HG02938 (cell line): ENCODE data around the gene SLC35D1.
A peak's percentile ranks its signal among the peaks of the same experiment; 100 is the strongest.
"Not testable (repeated sequence)": the region's sequence is repeated elsewhere in the genome, so short reads cannot be mapped to it uniquely, and the experiment has no call there.

ENCODE experiments used
- ATAC-seq: cut with Tn5 transposase; IDR thresholded peaks from one replicate; pipeline ENCODE4 v1.9.1; 2021; ENCODE audit warnings: mild to moderate bottlenecking, moderate library complexity; ENCODE audit not compliant: unreplicated experiment

SLC35D1 gene

GRCh38 chr1:67053785-67054772, at the start of gene SLC35D1:
TSS of gene SLC35D1 (minus strand) at chr1:67054148. CDS start at chr1:67054013, 135 bp downstream.
- ATAC-seq: peak; percentile 73

- no peak for ATAC-seq
Observed at GRCh38 chr1:67103548-67103947, 49.6 kb upstream of the SLC35D1 start.

DNA sequence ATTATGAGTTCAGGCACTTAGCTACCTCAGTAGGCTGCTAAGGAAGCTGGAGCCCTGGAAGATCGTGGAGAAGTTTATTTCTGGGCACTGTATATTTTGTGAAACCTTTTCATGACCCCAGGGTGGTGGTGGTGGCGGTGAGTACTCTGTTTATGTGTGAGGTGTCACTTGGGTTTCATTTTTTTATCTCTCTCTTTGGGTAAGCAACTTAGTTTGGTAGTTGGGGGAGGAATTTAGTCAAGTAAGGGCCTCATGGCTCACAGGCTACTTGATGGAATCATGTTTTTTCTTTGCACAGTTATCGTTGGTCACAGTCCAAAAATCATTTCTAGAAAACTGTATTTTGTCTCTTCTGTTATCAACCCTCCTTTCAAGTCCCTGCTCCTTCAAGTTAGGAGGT, 46.9 kb upstream of the SLC35D1 start:
- ATAC-seq: no peak

DNA sequence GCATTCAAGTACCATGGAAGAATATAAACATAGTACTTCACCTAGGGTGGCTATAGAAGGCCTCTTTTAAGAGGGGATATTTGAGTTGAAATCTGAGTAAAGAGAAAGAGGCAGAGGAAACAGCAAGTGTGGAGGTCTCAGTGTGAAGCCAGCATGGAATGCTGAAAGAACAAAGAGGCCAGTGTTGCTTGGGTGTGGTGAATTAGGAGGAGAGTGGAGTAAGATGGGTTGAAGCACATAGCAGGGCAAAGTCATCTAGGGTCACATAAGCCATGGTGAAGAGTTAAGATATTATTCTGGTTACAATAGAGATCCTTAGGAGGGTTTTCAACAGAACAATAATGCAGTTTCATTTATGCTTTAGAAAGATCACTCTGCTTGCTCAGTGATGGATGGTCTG, 43.4 kb upstream of the SLC35D1 start:
- no peak for ATAC-seq

DNA sequence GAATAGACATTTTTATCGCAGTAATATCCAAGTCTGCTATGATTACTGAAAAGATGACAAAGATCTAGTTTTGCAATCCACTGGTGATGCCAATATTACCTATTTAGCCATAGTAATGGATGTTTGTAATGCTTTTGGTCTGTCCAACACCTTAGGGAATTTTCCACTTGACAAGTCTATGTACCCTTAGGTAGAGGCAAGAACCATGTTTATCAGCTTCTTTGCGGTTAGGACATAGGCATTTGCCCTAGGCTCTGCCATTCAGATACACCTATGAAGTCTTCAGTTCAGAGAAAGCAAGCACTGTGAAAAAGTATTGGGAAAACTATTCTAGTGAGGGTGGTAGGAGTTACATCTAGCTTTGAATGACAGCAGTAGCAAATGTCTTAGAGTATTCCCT, 40.2 kb upstream of the SLC35D1 start:
- ATAC-seq: no peak

- ATAC-seq: no peak
Observed at GRCh38 chr1:67089685-67090208, 35.8 kb upstream of the SLC35D1 start.

GRCh38 chr1:67088440-67088839, 34.5 kb upstream of the SLC35D1 start:
- ATAC-seq: no peak

GRCh38 chr1:67085326-67085725, 31.4 kb upstream of the SLC35D1 start:
- ATAC-seq: no peak

DNA sequence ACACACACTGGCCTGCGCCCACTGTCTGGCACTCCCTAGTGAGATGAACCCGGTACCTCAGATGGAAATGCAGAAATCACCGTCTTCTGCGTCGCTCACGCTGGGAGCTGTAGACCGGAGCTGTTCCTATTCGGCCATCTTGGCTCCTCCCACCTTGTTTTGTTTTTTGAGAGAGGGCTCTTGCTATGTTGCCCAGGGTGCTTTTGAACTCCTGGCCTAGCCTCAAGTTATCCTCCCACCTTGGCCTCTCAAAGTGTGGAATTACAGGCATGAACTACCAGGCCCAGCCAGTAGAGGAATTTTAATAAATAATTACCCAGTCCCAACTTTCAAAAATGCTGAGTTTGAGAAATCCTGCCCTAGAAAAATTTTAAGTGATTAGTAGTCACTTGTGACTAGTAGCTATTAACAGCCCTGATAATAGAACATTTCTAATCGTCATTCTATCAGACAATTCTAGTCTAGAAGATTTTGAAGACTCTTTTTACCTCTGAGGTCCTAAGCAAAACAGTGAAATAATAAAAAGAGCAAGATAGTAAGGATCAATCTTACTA, 30.9 kb upstream of the SLC35D1 start:
- no peak for ATAC-seq

DNA sequence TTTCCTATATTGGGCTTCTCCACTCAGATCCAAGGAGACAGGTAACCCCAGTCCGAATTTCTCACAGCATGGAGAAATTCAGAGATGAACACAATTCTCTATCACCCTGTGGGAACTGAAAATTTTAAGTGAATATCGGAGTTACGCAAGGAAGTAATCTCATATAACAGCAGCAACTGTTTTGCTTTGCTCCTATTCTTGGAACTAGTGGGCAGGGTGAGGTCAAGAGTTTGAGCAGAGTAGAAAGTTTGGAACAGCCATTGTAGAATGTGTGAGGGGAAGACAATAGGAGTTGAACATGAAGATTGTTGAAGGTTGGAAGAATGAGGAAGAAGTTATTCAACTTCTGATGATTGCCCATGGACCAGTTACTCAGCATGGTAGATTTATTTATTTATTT, 24.3 kb upstream of the SLC35D1 start:
- ATAC-seq: no peak

GRCh38 chr1:67077593-67077992, 23.6 kb upstream of the SLC35D1 start:
- ATAC-seq: no peak

- no peak for ATAC-seq
Observed at GRCh38 chr1:67072749-67073148, 18.8 kb upstream of the SLC35D1 start.

DNA sequence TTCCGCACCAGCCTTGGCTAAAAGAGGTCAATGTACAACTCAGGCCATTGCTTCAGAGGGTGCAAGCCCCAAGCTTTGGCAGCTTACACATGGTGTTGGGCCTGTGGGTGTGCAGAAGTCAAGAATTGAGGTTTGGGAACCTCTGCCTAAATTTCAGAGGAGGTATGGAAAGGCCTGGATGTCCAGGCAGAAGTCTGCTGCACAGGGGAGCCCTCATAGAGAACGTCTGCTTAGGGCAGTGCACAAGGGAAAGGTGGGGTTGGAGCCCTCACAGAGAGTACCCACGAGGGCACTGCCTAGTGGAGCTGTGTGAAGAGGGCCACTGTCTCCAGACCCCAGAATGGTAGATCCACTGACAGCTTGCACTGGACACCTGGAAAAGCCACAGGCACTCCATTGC, 13.7 kb upstream of the SLC35D1 start:
- ATAC-seq: not testable (repeated sequence)

DNA sequence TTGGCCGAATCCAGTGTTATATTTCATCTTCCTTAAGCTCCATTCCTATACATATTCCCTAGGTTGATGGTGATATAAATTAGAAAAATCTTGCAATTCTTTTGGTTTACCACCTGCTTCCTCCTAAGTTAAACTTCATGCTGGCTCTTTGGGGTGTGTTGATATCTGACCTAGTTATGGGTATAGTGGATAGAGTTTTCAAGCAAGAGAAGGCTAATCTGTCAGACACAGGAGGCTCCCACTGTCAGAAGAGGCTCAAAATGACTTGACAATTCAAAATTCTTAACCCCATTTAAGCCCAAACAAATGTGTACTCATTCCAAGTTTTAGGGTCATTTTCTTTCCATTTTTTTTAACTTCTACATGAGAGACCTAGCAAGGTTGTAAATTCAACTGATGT, 8.5 kb upstream of the SLC35D1 start:
- no peak for ATAC-seq

- no peak for ATAC-seq
Observed at GRCh38 chr1:67061266-67061665, 7.3 kb upstream of the SLC35D1 start.

- no peak for ATAC-seq
Observed at GRCh38 chr1:67060811-67061218, 6.9 kb upstream of the SLC35D1 start.

DNA sequence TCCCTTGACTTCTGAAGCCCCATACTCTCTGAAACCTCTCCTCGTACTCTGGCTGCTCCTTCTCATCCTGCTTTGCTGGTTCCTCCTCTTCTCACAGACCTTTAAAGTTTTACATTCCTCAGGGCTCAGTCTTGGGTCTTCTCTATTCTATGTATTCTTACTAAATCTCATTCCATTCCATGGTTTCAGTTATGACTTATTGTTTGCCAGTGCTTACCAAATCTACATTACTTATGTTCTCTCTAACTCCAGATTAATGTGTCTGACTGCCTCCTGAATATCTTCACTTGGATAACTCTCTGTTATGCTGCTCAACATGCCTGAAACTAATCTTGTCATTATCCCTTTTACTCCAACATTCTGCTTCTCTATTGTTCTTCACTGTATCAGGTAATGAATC, 5.4 kb upstream of the SLC35D1 start:
- no peak for ATAC-seq

DNA sequence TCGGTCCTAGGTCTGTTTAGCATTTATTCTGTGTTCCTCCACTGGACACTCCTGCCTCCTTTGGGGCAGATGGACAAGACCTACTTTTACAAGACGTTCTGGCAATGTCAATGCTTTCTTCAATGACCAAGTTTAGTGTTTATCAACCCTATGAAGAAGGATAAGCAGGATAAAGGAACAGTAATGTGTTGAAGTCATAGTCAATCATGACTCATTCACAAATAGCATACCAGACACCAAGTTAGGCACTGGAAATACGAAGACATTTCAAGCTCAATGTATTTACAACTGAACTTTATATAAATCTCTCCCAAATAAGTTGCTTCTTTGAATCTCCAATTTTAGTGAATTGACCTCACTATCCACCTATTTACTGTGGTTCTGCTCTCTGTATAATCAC, 4.8 kb upstream of the SLC35D1 start:
- ATAC-seq: no peak

DNA sequence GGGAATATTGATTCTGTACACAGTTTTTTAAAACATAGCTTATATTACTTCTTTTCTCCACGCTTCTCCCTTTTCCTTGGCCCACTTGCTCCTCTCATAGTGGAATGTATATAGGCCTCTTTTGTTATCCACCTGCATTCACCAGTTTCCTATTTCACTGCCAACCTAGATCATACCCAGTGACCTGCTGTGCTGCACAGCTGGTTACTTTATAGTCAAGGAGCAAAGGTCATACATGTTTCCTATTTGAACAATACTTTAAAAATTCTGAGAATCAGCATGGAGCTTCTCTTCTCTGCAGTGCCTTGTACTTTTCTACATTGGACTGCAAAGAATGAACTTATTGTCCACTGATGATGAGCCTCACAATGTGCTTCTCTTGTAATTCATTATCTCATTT, 4.3 kb upstream of the SLC35D1 start:
- no peak for ATAC-seq

DNA sequence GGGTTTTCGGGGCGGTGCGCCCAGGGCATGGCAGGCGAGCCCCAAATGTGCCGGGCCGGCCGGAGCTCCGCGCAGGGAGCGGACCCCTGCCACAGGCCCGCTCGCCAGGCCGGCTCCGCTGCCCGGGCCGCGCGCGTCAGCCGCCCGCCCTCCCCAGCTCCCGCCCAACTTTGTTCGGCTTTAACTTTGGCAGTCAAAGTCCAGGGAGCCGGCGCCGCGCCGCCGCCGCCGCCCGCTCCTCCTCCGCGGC, 488 bp downstream of the SLC35D1 start:
- ATAC-seq: peak; percentile 34

GRCh38 chr1:67052741-67053534, 1.0 kb downstream of the SLC35D1 start:
- ATAC-seq: peak; percentile 5

DNA sequence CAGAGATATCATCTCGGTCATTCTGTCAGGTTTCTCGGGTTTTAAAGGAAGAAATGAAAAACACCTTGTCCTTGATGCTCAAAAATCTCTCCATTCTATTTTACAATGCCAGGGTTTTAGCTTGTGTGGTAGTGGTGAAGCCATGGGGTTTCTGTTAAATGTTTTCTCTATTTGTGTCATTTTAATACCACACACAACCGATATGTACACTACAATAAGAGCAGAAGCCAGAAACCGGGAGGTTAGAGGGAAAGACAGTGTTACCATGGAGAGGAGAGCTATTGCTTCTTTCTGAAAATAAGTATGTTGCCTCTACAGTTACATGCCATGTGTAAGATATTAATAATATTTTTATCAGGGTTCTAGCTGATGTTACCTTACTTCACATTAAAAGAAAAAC, 2.8 kb downstream of the SLC35D1 start:
- no peak for ATAC-seq
